ENCODE data around the gene TAGLN. TPM values are rescaled to one million over a fixed set of nuclear protein-coding genes. Genes with fewer than 3 reads are reported as not detected.

TAGLN gene
- polyA plus RNA-seq, 6 donors from 2014 or later: 5.2 to 11.5 (median 6.8) TPM; not detected in 1

DNA sequence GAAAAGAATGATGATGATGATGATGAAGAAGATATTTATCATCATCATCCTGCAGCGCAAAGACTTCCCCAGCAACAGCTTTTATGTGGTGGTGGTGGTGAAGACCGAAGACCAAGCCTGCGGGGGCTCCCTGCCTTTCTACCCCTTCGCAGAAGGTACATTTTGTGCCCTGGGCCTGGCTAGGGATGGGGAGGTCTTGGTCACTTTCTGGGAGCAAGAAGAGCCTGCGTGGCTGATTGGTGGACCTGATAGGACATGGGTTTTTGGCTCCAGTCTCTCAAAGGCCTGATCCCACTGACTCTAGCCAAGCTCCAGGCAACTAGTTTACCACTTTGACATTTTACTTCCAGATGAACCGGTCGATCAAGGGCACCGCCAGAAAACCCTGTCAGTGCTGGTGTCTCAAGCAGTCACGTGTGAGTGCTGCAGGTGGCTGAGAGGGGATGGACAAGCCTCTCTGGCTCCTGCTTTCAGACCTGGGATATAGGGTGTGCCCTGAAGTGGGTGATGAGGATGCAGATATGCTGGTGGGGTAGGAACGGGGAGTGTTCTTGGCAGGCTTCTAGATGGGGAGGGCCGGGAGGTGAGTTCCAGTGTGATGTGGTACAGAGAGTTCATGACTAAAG, 15.3 kb upstream of the TAGLN start:
- peaks cover 5 to 8% of the 10 kb centered on the region in 2 donors for H3K36me3 Mint-ChIP-seq
- H3K9me3 Mint-ChIP-seq: no peaks in the 10 kb centered on the region
- peaks cover 50 to 89% (median 77%) of the 10 kb centered on the region in 3 donors for H3K4me1 Mint-ChIP-seq
- peak overlapping the region in 4 of 6 donors; percentile 15 to 97 (median 70) for H3K27ac Mint-ChIP-seq
- peak overlapping the region in 2 of 8 donors; percentile 64 to 66 for H3K4me3 Mint-ChIP-seq
- no peaks in the 10 kb centered on the region for H3K27me3 Mint-ChIP-seq
- DNase-seq (no peak), ATAC-seq (ENCODE audit: low read depth in 2 of 2) (no peak)

DNA sequence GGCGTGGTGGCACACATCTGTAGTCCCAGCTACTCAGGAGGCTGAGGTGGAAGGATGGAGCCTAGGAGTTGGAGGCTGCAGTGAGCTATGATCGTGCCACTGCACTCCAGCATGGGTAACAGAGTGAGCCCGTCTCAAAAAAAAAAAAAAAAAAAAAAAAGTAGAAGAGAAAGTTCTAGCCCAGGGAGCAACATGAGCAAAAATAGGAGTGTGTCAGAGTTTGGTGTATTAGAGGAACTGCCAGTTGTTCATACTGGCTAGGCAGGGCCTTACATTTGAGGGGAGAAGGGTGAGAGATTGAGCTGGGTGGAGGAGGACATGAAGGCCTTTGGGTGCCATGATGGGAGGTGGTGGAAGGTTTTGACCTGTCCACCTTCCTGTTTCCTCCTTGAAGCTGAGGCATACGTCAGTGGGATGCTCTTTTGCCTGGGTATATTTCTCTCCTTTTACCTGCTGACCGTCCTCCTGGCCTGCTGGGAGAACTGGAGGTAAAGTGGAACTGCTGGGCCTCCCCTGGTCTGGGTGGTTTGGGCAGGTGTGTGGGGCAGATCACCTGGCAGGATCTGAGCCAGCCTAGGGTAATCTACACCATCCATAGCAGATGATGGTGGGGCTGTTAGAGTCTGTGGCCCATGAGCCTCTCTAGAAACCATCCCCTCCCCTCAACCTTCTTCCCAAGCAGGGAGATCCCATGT, 13.3 kb upstream of the TAGLN start:
- Mint-ChIP-seq H3K27me3 (no peaks in the 10 kb centered on the region), H3K4me3 (peak overlapping the region in 7 of 8 donors; percentile 62 to 93 (median 82)), H3K36me3 (peaks cover 5 to 12% of the 10 kb centered on the region in 2 donors), H3K27ac (peak overlapping the region; percentile 89 to 97 (median 95)), H3K4me1 (peaks cover 53 to 95% (median 79%) of the 10 kb centered on the region in 3 donors), H3K9me3 (no peaks in the 10 kb centered on the region)
- DNase-seq: no peak
- peak; percentile 44 to 50 for ATAC-seq (ENCODE audit: low read depth in 2 of 2)

DNA sequence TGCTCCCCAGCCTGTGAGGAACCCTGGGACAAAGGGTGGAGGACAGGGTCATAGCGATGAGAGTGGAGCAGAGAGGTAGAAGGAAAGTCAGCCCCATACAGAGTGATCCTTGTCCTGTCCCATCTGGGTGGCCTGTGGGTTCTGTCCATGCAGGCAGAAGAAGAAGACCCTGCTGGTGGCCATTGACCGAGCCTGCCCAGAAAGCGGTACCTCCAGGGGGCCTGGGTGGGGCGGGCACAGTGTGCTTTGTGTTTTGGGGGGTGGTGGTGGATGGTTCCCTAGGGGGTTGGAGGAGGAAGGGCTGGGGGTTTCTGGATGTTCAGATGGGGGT, 12.8 kb upstream of the TAGLN start:
- Mint-ChIP-seq H3K27me3 (no peaks in the 10 kb centered on the region), H3K4me1 (peaks cover 48 to 94% (median 74%) of the 10 kb centered on the region in 3 donors), H3K36me3 (peaks cover 5 to 12% of the 10 kb centered on the region in 2 donors), H3K27ac (peak overlapping the region; percentile 29 to 97 (median 95)), H3K4me3 (peak overlapping the region in 7 of 8 donors; percentile 62 to 93 (median 82)), H3K9me3 (no peaks in the 10 kb centered on the region)
- DNase-seq (no peak), ATAC-seq (ENCODE audit: low read depth in 2 of 2) (no peak)

DNA sequence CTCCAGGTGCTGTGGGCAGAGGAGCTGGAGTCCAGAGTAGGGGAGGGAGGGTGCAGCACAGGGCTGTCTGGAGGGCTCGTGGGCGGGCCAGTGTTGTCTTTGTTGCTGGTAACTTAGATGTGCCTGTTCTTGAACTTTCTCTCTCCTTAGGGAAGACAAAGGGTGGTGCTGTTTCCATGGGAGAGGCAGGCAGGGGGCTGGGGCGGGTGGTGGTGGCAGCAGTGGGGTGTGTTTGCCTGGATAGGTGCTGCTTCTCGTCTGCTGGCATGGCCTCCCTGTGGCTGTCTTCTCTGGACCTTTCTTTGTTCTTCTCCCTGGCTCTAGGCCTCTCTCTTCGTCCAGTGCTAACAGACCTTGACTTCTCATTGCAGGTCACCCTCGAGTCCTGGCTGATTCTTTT, 12.2 kb upstream of the TAGLN start:
- peak overlapping the region in 7 of 8 donors; percentile 62 to 93 (median 82) for H3K4me3 Mint-ChIP-seq
- no peaks in the 10 kb centered on the region for H3K27me3 Mint-ChIP-seq
- no peaks in the 10 kb centered on the region for H3K9me3 Mint-ChIP-seq
- H3K4me1 Mint-ChIP-seq: peaks cover 48 to 93% (median 71%) of the 10 kb centered on the region in 3 donors
- H3K36me3 Mint-ChIP-seq: peaks cover 5 to 12% of the 10 kb centered on the region in 2 donors
- no peak for DNase-seq
- ATAC-seq (ENCODE audit: low read depth in 2 of 2): no peak
- peak overlapping the region; percentile 85 to 97 (median 95) for H3K27ac Mint-ChIP-seq

DNA sequence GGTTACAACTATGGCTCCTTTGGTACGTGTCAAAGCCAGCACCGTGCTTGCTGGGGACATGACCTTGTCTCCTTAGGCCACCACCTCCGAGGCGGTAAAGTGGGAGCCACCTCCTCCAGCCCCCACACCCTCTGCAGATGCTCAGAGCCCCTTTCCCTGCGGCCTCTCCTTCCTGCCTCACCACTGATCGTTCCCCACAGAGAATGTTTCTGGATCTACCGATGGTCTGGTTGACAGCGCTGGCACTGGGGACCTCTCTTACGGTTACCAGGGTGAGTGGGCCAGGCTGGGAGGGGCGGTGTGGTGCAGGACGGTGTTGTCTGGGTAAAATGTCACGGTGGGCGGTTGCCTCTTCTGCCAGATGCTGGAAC, 11.8 kb upstream of the TAGLN start:
- no peaks in the 10 kb centered on the region for H3K27me3 Mint-ChIP-seq
- DNase-seq (no peak), ATAC-seq (ENCODE audit: low read depth in 2 of 2) (no peak)
- peaks cover 48 to 89% (median 73%) of the 10 kb centered on the region in 3 donors for H3K4me1 Mint-ChIP-seq
- H3K36me3 Mint-ChIP-seq: peaks cover 5 to 12% of the 10 kb centered on the region in 2 donors
- H3K9me3 Mint-ChIP-seq: no peaks in the 10 kb centered on the region
- peak overlapping the region; percentile 85 to 97 (median 95) for H3K27ac Mint-ChIP-seq
- peak overlapping the region in 7 of 8 donors; percentile 62 to 93 (median 82) for H3K4me3 Mint-ChIP-seq

DNA sequence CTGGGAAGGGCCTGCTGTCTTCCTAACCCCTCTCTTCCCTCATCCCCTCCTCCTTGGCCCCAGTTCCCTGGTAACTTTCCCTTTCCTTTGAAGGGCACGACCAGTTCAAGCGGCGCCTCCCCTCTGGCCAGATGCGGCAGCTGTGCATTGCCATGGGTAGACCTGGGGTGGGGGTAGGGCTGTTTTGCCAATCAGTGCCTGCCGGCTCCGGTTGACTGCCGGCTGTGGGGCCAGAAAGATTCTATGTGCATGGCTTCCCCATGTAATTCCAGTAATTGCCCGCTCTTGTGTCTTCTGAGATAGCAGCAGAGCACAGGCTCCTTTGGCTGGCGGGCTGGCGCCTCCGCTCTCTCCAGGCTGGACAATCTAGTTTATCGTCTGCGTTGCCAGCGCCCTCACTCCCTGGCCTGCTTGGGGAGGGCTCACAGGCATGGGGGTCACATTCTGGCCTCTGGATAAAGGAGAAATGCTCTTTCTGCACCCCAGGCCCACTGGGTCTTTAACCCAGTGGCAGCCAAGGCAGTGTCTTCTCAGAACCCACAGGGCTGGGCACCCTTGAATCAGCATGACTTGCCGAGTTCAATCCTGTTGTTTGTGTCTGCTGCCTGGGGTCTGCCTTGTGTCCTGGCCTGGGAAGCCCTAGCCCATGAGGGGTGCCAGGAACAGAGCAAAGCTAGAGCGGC, 11.2 kb upstream of the TAGLN start:
- Mint-ChIP-seq H3K36me3 (peaks cover 5 to 14% of the 10 kb centered on the region in 2 donors), H3K27me3 (no peaks in the 10 kb centered on the region), H3K27ac (peak overlapping the region; percentile 92 to 99 (median 96)), H3K9me3 (no peaks in the 10 kb centered on the region), H3K4me1 (peaks cover 49 to 85% (median 78%) of the 10 kb centered on the region in 3 donors), H3K4me3 (peak overlapping the region in 7 of 8 donors; percentile 62 to 93 (median 82))
- no peak for ATAC-seq (ENCODE audit: low read depth in 2 of 2)
- DNase-seq: no peak

DNA sequence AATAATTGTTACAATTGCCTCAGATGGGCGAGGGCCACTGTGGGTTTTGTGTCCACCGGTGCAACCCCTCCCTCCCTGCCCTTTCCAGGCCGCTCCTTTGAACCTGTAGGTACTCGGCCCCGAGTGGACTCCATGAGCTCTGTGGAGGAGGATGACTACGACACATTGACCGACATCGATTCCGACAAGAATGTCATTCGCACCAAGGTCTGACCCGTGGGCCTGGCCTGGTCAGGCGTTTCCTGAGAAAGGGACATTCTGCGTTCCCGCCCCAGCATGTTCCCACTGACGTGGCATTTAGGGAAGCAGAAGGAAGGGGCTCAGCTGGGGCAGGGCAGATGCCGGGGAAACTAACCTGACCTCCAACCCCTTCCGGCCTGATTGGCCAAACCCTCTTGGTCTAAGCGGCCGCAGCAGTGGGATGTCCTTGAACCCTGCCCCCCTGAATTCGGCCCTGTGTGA, 10.5 kb upstream of the TAGLN start:
- Mint-ChIP-seq H3K4me3 (peak overlapping the region; percentile 62 to 94 (median 82)), H3K36me3 (peaks cover 5 to 15% of the 10 kb centered on the region in 2 donors), H3K9me3 (no peaks in the 10 kb centered on the region)

DNA sequence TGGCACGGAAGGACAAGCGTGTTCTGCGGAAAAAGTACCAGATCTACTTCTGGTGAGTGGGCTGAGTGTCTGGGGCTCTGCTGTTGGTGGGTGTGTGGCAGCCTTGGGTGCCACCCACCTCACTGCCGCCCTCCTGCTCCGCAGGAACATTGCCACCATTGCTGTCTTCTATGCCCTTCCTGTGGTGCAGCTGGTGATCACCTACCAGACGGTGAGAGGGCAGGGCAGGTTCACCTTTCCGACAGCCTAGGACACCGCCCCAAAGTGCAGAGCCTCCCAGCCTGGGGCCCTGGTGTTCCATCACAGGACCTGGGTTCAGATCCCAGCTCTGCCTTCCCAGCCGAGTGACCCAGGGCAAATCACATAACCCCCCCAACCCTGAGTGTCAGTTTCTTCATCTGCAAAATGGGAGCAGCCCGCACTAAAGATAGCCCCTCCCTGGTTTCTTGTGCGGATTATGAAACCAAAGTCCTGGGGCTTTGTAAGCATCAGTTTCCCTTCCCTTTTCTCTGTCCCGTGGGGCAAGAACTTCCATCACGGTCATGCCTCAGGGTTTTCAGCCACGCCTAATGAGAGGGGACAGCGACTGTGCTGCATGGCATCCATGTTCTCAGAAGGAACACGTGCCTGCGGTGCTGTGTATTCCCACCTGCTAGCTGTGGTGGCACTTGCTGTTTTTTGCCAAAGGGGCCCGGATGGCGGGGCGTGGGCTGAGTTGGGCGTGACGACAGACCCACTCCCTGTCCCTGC, 9.8 kb upstream of the TAGLN start:
- peaks cover 48 to 78% (median 76%) of the 10 kb centered on the region in 3 donors for H3K4me1 Mint-ChIP-seq
- no peaks in the 10 kb centered on the region for H3K27me3 Mint-ChIP-seq
- H3K27ac Mint-ChIP-seq: peak overlapping the region; percentile 94 to 99 (median 98)
- DNase-seq: peak; percentile 91
- no peaks in the 10 kb centered on the region for H3K9me3 Mint-ChIP-seq
- ATAC-seq (ENCODE audit: low read depth in 2 of 2): peak; percentile 90 to 92
- peaks cover 5 to 9% of the 10 kb centered on the region in 2 donors for H3K36me3 Mint-ChIP-seq
- H3K4me3 Mint-ChIP-seq: peak overlapping the region; percentile 62 to 94 (median 82)

More for the DNA sequence above, 10.5 kb upstream of the TAGLN start:
- Mint-ChIP-seq H3K4me1 (peaks cover 52 to 83% (median 83%) of the 10 kb centered on the region in 3 donors), H3K27ac (peak overlapping the region; percentile 94 to 99 (median 98)), H3K27me3 (no peaks in the 10 kb centered on the region)
- no peak for ATAC-seq (ENCODE audit: low read depth in 2 of 2)
- DNase-seq: no peak

DNA sequence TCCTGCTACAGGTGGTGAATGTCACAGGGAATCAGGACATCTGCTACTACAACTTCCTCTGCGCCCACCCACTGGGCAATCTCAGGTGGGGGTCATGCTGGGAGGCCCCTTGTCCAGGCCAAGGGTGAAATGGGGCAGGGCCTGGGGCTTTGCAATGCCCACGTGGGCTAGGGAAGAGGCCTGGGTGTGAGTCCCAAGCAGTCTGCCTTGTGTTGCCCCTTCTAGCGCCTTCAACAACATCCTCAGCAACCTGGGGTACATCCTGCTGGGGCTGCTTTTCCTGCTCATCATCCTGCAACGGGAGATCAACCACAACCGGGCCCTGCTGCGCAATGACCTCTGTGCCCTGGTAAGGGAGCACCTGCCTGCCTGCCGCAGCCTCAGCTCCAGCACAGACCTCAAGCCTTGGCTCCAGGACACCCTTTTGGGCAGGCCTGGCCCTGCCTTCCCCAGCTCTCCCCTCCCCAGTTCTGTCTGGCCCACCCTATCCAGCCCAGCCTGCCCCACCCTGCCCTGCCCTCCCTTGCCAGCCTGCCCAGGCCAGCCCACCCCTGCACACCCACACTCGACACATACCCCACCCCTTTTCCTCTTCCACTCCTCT, 9.1 kb upstream of the TAGLN start:
- Mint-ChIP-seq H3K4me3 (peak overlapping the region; percentile 62 to 94 (median 82)), H3K9me3 (no peaks in the 10 kb centered on the region), H3K4me1 (peaks cover 49 to 78% (median 69%) of the 10 kb centered on the region in 3 donors), H3K36me3 (peaks cover 6 to 9% of the 10 kb centered on the region in 2 donors), H3K27ac (peak overlapping the region; percentile 94 to 99 (median 98)), H3K27me3 (no peaks in the 10 kb centered on the region)
- no peak for DNase-seq
- no peak for ATAC-seq (ENCODE audit: low read depth in 2 of 2)

DNA sequence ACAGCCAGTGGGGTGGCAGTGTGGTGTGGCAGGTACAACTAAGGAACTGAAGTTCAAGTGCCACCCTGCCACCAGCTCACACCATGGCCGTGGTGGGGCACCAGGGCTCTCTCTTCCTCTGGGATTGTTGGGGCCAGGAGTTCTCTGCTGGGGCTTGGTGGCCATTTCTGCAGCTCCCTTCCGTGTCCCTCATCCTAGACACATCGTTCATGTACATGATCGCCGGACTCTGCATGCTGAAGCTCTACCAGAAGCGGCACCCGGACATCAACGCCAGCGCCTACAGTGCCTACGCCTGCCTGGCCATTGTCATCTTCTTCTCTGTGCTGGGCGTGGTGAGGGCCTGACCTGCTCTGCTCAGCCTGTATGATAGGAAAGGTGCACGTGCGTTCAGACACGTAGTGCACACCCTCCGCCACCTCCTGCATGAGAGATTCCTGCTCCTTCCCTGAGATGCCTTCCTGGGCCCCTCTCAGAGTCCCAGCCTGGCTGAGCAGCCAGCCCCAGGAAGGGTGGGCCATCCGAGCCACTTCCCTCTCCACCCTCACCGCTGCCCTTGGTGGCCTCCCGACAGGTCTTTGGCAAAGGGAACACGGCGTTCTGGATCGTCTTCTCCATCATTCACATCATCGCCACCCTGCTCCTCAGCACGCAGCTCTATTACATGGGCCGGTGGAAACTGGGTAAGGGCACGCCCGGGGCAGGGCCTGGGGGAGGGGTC, 7.3 kb upstream of the TAGLN start:
- ATAC-seq (ENCODE audit: low read depth in 2 of 2): no peak
- DNase-seq: no peak
- Mint-ChIP-seq H3K27me3 (no peaks in the 10 kb centered on the region), H3K4me1 (peaks cover 42 to 70% (median 62%) of the 10 kb centered on the region in 3 donors), H3K4me3 (peak overlapping the region in 1 of 8 donors; percentile 56), H3K27ac (peak overlapping the region in 3 of 6 donors; percentile 67 to 94 (median 87)), H3K36me3 (peaks cover 14% of the 10 kb centered on the region in 2 donors), H3K9me3 (no peaks in the 10 kb centered on the region)

DNA sequence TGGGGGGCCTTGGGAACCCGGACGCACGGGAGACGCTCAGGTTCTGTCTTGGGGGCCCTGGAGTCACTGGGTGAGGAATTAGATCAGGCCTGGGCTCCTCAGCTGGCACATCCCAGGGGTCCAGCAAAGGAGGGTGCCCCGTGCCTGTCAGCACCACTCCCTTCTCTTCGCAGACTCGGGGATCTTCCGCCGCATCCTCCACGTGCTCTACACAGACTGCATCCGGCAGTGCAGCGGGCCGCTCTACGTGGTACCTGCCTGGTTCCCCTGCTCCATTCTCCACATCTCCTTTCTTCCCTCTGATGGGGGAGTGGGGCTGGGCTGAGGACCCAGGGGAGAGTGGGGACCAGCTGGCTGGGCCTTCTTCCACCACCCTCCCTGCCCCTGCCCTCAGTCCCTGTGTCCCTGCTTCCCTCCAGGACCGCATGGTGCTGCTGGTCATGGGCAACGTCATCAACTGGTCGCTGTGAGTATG, 6.7 kb upstream of the TAGLN start:
- H3K4me3 Mint-ChIP-seq: peak overlapping the region in 1 of 8 donors; percentile 42
- peak overlapping the region in 3 of 6 donors; percentile 79 to 94 (median 87) for H3K27ac Mint-ChIP-seq
- peaks cover 37 to 67% (median 61%) of the 10 kb centered on the region in 3 donors for H3K4me1 Mint-ChIP-seq
- no peak for DNase-seq
- no peaks in the 10 kb centered on the region for H3K9me3 Mint-ChIP-seq
- peaks cover 13 to 16% of the 10 kb centered on the region in 2 donors for H3K36me3 Mint-ChIP-seq
- no peak for ATAC-seq (ENCODE audit: low read depth in 2 of 2)
- H3K27me3 Mint-ChIP-seq: no peaks in the 10 kb centered on the region

All from naive B cell (primary cell).